Astrocyte (in vitro differentiated cells and primary cell): ENCODE measurements around the gene METRN. TPM values are rescaled to one million over a fixed set of nuclear protein-coding genes. Genes with fewer than 3 reads are reported as not detected.

Experiments used
- DNase-seq: peaks from one replicate; pipeline ENCODE4 v3.0.0-alpha.2; 2010; ENCODE audit warnings: low read depth
- FAIRE-seq: peaks from 2 replicates; lab custom pipeline; 2011; peaks lifted over from hg19 to GRCh38; lab: Jason Lieb, UNC
- H2AFZ ChIP-seq: 2 replicates; pipeline ENCODE4 v1.6.0; 2012; ENCODE audit warnings: low read depth, low read length, inconsistent platforms
- H3K27ac ChIP-seq: 2 replicates; pipeline ENCODE4 v1.5.1; 2011; ENCODE audit warnings: low read depth, low read length, inconsistent platforms
- H3K27me3 ChIP-seq: 2 replicates; pipeline ENCODE4 v1.6.0; 2011; ENCODE audit warnings: low read length, inconsistent platforms; ENCODE audit not compliant: insufficient read depth
- H3K36me3 ChIP-seq: 2 replicates; pipeline ENCODE4 v1.5.1; 2011; ENCODE audit warnings: low read length, inconsistent platforms; ENCODE audit not compliant: insufficient read depth
- H3K4me1 ChIP-seq: 2 replicates; pipeline ENCODE4 v1.5.1; 2011; ENCODE audit warnings: low read length, inconsistent platforms; ENCODE audit not compliant: insufficient read depth
- H3K4me2 ChIP-seq: 2 replicates; pipeline ENCODE4 v1.6.0; 2012; ENCODE audit warnings: low read length, inconsistent platforms
- H3K4me3 ChIP-seq: 2 replicates; pipeline ENCODE4 v1.5.1; 2011; ENCODE audit warnings: low read depth, mild to moderate bottlenecking, low read length, inconsistent platforms; ENCODE audit not compliant: insufficient read depth
- H3K79me2 ChIP-seq: 2 replicates; pipeline ENCODE4 v1.6.0; 2012; ENCODE audit warnings: mild to moderate bottlenecking, low read length, inconsistent platforms; ENCODE audit not compliant: insufficient read depth
- H3K9ac ChIP-seq: 2 replicates; pipeline ENCODE4 v1.6.0; 2012; ENCODE audit warnings: mild to moderate bottlenecking, low read length, inconsistent platforms
- H3K9me3 ChIP-seq: 2 replicates; pipeline ENCODE4 v1.5.1; 2012; ENCODE audit warnings: low read depth, mild to moderate bottlenecking, low read length, inconsistent platforms; ENCODE audit not compliant: insufficient read depth
- H4K20me1 ChIP-seq: 2 replicates; pipeline ENCODE4 v1.6.0; 2012; ENCODE audit warnings: low read length, inconsistent platforms; ENCODE audit not compliant: insufficient read depth
- H3K27ac Mint-ChIP-seq: one replicate; pipeline ENCODE4 v1.8.0; 2021; ENCODE audit warnings: mild to moderate bottlenecking, mixed read lengths; ENCODE audit not compliant: unreplicated experiment
- H3K27me3 Mint-ChIP-seq: one replicate; pipeline ENCODE4 v1.8.0; 2021; ENCODE audit warnings: low read depth, mixed read lengths; ENCODE audit not compliant: unreplicated experiment
- H3K36me3 Mint-ChIP-seq: one replicate; pipeline ENCODE4 v1.8.0; 2021; ENCODE audit warnings: low read depth, mixed read lengths; ENCODE audit not compliant: unreplicated experiment
- H3K4me1 Mint-ChIP-seq: one replicate; pipeline ENCODE4 v1.8.0; 2021; ENCODE audit warnings: low read depth, mixed read lengths; ENCODE audit not compliant: unreplicated experiment
- H3K4me3 Mint-ChIP-seq: one replicate; pipeline ENCODE4 v1.8.0; 2021; ENCODE audit warnings: mild to moderate bottlenecking, moderate library complexity, mixed read lengths; ENCODE audit not compliant: unreplicated experiment
- H3K9me3 Mint-ChIP-seq: one replicate; pipeline ENCODE4 v1.8.0; 2021; ENCODE audit warnings: mild to moderate bottlenecking, mixed read lengths; ENCODE audit not compliant: unreplicated experiment
- CTCF ChIP-seq: IDR thresholded peaks from 2 replicates; pipeline ENCODE4 v1.5.1; 2011; ENCODE audit warnings: low read depth, mild to moderate bottlenecking, inconsistent platforms, low read length, moderate library complexity; ENCODE audit not compliant: insufficient read depth
- EZH2 ChIP-seq: IDR thresholded peaks from 2 replicates; pipeline ENCODE4 v1.6.1; 2012; ENCODE audit warnings: mild to moderate bottlenecking, low read length, inconsistent platforms; ENCODE audit not compliant: insufficient read depth
- total RNA-seq: library from RNA; stranded (reverse); gene quantifications from 2 replicates; pipeline ENCODE4 v1.2.1, GENCODE V29; 2021

METRN gene
- total RNA-seq, 1 donor from 2014 or later, result 31.5 TPM

GRCh38 chr16:678209-678857 lies 36.6 kb upstream of the METRN start:
- Mint-ChIP-seq H3K27ac (no peak overlapping the region), H3K36me3 (peaks cover 9% of the 10 kb centered on the region), H3K4me1 (peaks cover 12% of the 10 kb centered on the region), H3K9me3 (no peaks in the 10 kb centered on the region), H3K4me3 (no peak overlapping the region), H3K27me3 (no peaks in the 10 kb centered on the region)
- peaks cover 33% of the 10 kb centered on the region for H3K4me1 ChIP-seq
- TF ChIP-seq EZH2 (no peak), CTCF (no peak)
- DNase-seq, result no peak
- H3K4me3 ChIP-seq, result no peak overlapping the region
- H3K9me3 ChIP-seq, result no peaks in the 10 kb centered on the region
- H3K9ac ChIP-seq, result no peak overlapping the region
- peaks cover 3% of the 10 kb centered on the region for H3K36me3 ChIP-seq
- H3K27ac ChIP-seq, result no peak overlapping the region
- H3K79me2 ChIP-seq, result peaks cover 31% of the 10 kb centered on the region
- H2AFZ ChIP-seq, result no peak overlapping the region
- H3K27me3 ChIP-seq, result no peaks in the 10 kb centered on the region
- no peak for FAIRE-seq
- H3K4me2 ChIP-seq, result no peak overlapping the region
- H4K20me1 ChIP-seq, result peaks cover 52% of the 10 kb centered on the region

- Histone ChIP-seq H3K36me3 (peaks cover 3% of the 10 kb centered on the region), H2AFZ (peak overlapping the region; percentile 83), H3K27ac (no peak overlapping the region), H3K4me1 (peaks cover 37% of the 10 kb centered on the region), H4K20me1 (peaks cover 47% of the 10 kb centered on the region), H3K4me3 (peak overlapping the region; percentile 50), H3K79me2 (peaks cover 37% of the 10 kb centered on the region), H3K9ac (peak overlapping the region; percentile 48), H3K4me2 (peak overlapping the region; percentile 88), H3K9me3 (no peaks in the 10 kb centered on the region), H3K27me3 (no peaks in the 10 kb centered on the region)
- peaks cover 12% of the 10 kb centered on the region for H3K4me1 Mint-ChIP-seq
- peak overlapping the region; percentile 80 for H3K4me3 Mint-ChIP-seq
- H3K27me3 Mint-ChIP-seq, result no peaks in the 10 kb centered on the region
- TF ChIP-seq CTCF (no peak), EZH2 (no peak)
- FAIRE-seq (no peak), DNase-seq (peak; percentile 21)
- H3K9me3 Mint-ChIP-seq, result no peaks in the 10 kb centered on the region
- H3K36me3 Mint-ChIP-seq, result peaks cover 9% of the 10 kb centered on the region
- no peak overlapping the region for H3K27ac Mint-ChIP-seq
Observed at GRCh38 chr16:678858-679813, 35.8 kb upstream of the METRN start.
